Panc1 (cell line): ENCODE data around the gene C13orf46.

ENCODE experiments used
- POLR2AphosphoS5 ChIP-seq: IDR thresholded peaks from 2 replicates; pipeline ENCODE4 v1.6.1; 2012; ENCODE audit warnings: mild to moderate bottlenecking, low read depth, low read length, moderate library complexity
- SIN3A ChIP-seq: IDR thresholded peaks from 2 replicates; pipeline ENCODE4 v1.6.1; 2012; ENCODE audit warnings: low read depth, mild to moderate bottlenecking, low read length, moderate library complexity, borderline replicate concordance; ENCODE audit not compliant: insufficient read depth
- TCF7L2 ChIP-seq: IDR thresholded peaks from 2 replicates; pipeline ENCODE4 v1.6.1; 2011; ENCODE audit warnings: mild to moderate bottlenecking, low read depth, low read length, inconsistent platforms
- TF ChIP-seq, protein P1 (sequence below): fragments of 450-650 bp; IDR thresholded peaks from 2 replicates; pipeline ENCODE4 v1.5.1; 2017; ENCODE audit warnings: mild to moderate bottlenecking
- TF ChIP-seq, protein P2 (sequence below), 2 experiments: IDR thresholded peaks; 2 replicates each; pipeline ENCODE4 v1.6.1; 2011 to 2012; ENCODE audit warnings: low read depth in 2 of 2, control low read depth in 1 of 2, low read length in 1 of 2, mild to moderate bottlenecking in 1 of 2, moderate library complexity in 1 of 2; ENCODE audit not compliant: insufficient read depth in 1 of 2

DNA sequence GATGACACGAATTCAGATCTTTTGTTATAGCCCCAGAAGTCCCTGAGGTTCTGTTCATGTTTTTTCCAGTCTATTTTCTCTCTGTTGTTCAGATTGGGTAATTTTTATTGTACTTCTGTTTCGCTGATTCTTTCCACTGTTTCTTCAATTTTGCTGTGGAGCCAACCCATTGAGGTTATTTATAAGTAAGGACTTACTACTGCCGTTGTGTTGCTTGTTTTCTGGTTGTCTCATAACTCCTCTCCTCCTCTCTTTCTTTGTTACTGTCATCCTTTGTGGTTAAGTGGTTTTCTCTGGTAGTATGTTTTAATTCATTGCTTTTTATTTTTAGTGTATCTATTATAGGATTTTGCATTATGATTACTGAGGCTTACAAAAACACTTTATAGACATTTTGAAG, 61.3 kb downstream of the C13orf46 start:
- TF ChIP-seq POLR2AphosphoS5 (no peak), SIN3A (no peak), TCF7L2 (no peak)
- TF ChIP-seq, protein P1, sequence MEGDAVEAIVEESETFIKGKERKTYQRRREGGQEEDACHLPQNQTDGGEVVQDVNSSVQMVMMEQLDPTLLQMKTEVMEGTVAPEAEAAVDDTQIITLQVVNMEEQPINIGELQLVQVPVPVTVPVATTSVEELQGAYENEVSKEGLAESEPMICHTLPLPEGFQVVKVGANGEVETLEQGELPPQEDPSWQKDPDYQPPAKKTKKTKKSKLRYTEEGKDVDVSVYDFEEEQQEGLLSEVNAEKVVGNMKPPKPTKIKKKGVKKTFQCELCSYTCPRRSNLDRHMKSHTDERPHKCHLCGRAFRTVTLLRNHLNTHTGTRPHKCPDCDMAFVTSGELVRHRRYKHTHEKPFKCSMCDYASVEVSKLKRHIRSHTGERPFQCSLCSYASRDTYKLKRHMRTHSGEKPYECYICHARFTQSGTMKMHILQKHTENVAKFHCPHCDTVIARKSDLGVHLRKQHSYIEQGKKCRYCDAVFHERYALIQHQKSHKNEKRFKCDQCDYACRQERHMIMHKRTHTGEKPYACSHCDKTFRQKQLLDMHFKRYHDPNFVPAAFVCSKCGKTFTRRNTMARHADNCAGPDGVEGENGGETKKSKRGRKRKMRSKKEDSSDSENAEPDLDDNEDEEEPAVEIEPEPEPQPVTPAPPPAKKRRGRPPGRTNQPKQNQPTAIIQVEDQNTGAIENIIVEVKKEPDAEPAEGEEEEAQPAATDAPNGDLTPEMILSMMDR = no peak
- TF ChIP-seq, protein P2, sequence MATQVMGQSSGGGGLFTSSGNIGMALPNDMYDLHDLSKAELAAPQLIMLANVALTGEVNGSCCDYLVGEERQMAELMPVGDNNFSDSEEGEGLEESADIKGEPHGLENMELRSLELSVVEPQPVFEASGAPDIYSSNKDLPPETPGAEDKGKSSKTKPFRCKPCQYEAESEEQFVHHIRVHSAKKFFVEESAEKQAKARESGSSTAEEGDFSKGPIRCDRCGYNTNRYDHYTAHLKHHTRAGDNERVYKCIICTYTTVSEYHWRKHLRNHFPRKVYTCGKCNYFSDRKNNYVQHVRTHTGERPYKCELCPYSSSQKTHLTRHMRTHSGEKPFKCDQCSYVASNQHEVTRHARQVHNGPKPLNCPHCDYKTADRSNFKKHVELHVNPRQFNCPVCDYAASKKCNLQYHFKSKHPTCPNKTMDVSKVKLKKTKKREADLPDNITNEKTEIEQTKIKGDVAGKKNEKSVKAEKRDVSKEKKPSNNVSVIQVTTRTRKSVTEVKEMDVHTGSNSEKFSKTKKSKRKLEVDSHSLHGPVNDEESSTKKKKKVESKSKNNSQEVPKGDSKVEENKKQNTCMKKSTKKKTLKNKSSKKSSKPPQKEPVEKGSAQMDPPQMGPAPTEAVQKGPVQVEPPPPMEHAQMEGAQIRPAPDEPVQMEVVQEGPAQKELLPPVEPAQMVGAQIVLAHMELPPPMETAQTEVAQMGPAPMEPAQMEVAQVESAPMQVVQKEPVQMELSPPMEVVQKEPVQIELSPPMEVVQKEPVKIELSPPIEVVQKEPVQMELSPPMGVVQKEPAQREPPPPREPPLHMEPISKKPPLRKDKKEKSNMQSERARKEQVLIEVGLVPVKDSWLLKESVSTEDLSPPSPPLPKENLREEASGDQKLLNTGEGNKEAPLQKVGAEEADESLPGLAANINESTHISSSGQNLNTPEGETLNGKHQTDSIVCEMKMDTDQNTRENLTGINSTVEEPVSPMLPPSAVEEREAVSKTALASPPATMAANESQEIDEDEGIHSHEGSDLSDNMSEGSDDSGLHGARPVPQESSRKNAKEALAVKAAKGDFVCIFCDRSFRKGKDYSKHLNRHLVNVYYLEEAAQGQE (IDR thresholded peaks at IDR 0.05; ENCODE audit: insufficient read depth in 1 of 2, low read depth in 2 of 2, low read length in 1 of 2) = no peak
